ENCODE data around the gene GRK2. TPM values are rescaled to one million over a fixed set of nuclear protein-coding genes. Genes with fewer than 3 reads are reported as not detected.

The GRK2 gene
- total RNA-seq, 2 donors from 2014 or later: 27.4 to 36.3 TPM

DNA sequence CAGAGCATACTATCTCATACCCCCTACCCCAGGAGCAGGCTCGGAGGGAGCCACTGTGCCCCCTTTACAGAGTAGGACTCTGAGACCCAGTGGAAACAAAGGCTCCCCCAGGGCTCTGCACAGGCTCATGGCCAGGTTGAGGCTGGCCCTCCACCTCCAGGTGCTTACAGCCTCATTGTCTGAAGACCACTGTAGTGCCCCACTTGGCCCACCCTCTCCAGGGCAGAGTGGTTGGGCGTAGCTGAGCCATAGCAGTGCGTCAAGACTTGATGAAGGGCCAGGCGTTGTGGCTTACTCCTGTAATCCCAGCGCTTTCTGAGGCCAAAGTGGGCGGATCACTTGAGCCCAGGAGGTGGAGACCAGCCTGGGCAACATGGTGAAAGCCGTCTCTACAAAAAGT is 24.5 kb downstream of the GRK2 start:
- Histone ChIP-seq H3K36me3 (replicated peaks in 1 of 2; ENCODE audit: insufficient read depth in 1 of 2, low read depth in 2 of 2) (no peaks in the 10 kb centered on the region), H3K4me1 (peaks cover 39% of the 10 kb centered on the region)

DNA sequence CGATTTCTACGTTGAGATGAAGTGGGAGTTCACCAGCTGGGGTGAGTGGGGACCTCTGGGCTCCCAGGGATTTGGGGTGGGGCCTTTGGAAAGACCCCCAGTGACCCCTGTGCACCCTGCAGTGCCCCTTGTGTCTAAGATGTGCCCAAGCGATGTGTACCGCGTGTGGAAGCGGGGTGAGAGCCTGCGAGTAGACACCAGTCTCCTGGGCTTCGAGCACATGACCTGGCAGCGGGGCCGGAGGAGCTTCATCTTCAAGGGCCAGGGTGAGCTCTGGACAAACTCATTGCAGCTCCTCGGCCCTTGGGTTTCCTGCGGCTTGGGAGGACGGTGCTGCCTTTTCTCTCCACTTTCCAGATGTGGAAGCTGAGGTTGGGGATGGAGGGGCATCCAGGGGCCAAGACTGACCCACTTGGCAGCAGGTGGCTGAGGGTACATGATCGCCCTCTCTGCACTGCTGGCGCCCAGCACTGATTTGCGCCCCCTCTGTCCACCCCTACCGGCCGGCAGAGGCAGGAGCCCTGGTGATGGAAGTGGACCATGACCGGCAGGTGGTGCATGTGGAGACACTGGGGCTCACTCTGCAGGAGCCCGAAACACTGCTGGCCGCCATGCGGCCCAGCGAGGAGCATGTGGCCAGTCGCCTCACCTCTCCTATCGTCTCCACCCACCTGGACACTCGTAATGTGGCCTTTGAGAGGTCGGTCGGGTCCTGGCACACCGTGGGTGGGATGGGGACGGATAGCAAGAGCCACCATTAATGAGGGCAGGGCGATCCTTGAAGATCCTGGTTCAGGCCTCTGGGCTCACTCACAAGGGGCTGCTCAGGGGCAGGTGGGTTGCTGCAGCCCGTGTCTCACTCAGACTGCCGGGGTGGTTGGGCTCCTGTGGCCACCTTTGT is 25.5 kb downstream of the GRK2 start:
- no peak for ATAC-seq
- H3K9me3 ChIP-seq: no peaks in the 10 kb centered on the region
- H3K4me3 ChIP-seq: no peak overlapping the region
- WGBS, 2 donors: 89 to 90% methylated on average over 17 to 30 of the region's 33 CpGs
- intact Hi-C loops (cut with DNase I): no loop called here
- no peak overlapping the region for H3K27ac ChIP-seq
- TF ChIP-seq POLR2A (IDR thresholded peaks at IDR 0.05): no peak
- TF ChIP-seq, protein P1, sequence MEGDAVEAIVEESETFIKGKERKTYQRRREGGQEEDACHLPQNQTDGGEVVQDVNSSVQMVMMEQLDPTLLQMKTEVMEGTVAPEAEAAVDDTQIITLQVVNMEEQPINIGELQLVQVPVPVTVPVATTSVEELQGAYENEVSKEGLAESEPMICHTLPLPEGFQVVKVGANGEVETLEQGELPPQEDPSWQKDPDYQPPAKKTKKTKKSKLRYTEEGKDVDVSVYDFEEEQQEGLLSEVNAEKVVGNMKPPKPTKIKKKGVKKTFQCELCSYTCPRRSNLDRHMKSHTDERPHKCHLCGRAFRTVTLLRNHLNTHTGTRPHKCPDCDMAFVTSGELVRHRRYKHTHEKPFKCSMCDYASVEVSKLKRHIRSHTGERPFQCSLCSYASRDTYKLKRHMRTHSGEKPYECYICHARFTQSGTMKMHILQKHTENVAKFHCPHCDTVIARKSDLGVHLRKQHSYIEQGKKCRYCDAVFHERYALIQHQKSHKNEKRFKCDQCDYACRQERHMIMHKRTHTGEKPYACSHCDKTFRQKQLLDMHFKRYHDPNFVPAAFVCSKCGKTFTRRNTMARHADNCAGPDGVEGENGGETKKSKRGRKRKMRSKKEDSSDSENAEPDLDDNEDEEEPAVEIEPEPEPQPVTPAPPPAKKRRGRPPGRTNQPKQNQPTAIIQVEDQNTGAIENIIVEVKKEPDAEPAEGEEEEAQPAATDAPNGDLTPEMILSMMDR (IDR thresholded peaks at IDR 0.05): no peak
- no peaks in the 10 kb centered on the region for H3K27me3 ChIP-seq
- DNase-seq: no peak
- peaks cover 35% of the 10 kb centered on the region for H3K4me1 ChIP-seq
- no peaks in the 10 kb centered on the region for H3K36me3 ChIP-seq (replicated peaks in 1 of 2; ENCODE audit: insufficient read depth in 1 of 2, low read depth in 2 of 2)

More for the DNA sequence above, 24.5 kb downstream of the GRK2 start:
- intact Hi-C loops (cut with DNase I): no loop called here
- no peaks in the 10 kb centered on the region for H3K9me3 ChIP-seq
- no peak overlapping the region for H3K27ac ChIP-seq
- no peaks in the 10 kb centered on the region for H3K27me3 ChIP-seq
- DNase-seq (no peak), ATAC-seq (no peak)
- TF ChIP-seq POLR2A (IDR thresholded peaks at IDR 0.05): no peak
- TF ChIP-seq, protein P1 (IDR thresholded peaks at IDR 0.05): no peak
- 90 to 96% methylated on average over 4 to 7 of the region's 7 CpGs for WGBS, 2 donors
- no peak overlapping the region for H3K4me3 ChIP-seq

DNA sequence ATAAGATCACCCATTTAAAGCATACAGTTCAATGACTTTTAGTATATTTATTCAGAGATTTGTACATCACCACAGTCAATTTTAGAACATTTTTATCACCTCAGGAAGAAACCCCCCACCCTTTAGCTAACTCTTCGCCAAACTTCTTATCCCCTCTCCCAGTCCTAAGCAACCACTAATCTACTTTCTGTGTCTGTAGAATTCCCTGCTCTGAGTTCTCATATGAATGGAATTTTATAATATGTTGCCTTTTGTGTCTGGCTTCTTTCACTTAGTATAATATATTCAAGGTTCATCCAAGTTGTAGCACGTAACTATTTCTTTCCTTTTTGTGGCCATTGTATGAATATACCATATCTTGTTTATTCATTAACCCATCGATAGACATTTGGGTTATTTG is 26.4 kb downstream of the GRK2 start:
- Histone ChIP-seq H3K4me3 (no peak overlapping the region), H3K4me1 (peaks cover 26% of the 10 kb centered on the region), H3K36me3 (replicated peaks in 1 of 2; ENCODE audit: insufficient read depth in 1 of 2, low read depth in 2 of 2) (no peaks in the 10 kb centered on the region), H3K27ac (no peak overlapping the region), H3K9me3 (no peaks in the 10 kb centered on the region), H3K27me3 (no peaks in the 10 kb centered on the region)
- no peak for TF ChIP-seq POLR2A (IDR thresholded peaks at IDR 0.05)
- TF ChIP-seq, protein P1 (IDR thresholded peaks at IDR 0.05): no peak
- ATAC-seq (no peak), DNase-seq (no peak)
- 59 to 63% methylated on average over 3 of the region's 3 CpGs for WGBS, 2 donors
- intact Hi-C loops (cut with DNase I): no loop called here

DNA sequence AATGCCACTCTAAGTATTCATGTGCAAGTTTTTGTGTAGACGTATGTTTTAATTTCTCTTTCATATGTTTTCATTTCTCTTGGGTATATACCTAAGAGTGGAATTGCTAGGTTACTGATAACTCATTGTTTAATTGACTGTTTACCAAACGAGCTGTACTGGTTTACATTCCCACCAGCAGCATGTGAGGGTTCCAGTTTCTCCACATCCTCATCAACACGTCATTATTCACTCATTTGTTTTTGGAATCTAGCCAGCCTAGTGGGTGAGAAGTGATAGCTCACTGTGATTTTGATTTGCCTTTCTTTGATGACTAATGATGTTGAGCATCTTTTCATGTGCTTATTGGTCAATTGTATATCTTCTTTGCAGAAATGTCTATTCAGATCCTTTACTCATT is 26.8 kb downstream of the GRK2 start:
- intact Hi-C loops (cut with DNase I): no loop called here
- Histone ChIP-seq H3K9me3 (no peaks in the 10 kb centered on the region), H3K27me3 (no peaks in the 10 kb centered on the region), H3K27ac (no peak overlapping the region), H3K4me3 (no peak overlapping the region), H3K36me3 (replicated peaks in 1 of 2; ENCODE audit: insufficient read depth in 1 of 2, low read depth in 2 of 2) (no peaks in the 10 kb centered on the region), H3K4me1 (peaks cover 22% of the 10 kb centered on the region)
- ATAC-seq: no peak
- 40 to 41% methylated on average over 3 of the region's 3 CpGs for WGBS, 2 donors
- no peak for TF ChIP-seq POLR2A (IDR thresholded peaks at IDR 0.05)
- TF ChIP-seq, protein P1 (IDR thresholded peaks at IDR 0.05): no peak
- no peak for DNase-seq

DNA sequence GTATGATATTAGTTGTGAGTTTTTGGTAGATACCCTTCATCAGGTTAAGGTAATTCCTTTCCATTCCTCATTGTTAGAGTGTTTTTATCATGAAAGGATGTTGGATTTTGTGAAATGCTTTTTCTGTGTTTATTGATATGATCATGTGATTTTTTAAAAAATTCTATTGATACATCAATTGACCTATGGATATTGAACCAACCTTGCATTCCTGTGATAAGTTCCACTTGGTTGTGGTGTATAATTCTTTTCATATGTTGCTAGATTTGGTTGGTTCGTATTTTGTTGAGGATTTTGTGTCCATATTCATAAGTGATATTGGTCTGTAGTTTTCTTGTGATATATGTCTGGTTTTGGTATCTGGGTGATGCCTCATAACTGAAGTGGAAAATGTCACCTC is 29.6 kb downstream of the GRK2 start:
- Histone ChIP-seq H3K27me3 (no peaks in the 10 kb centered on the region), H3K4me1 (peaks cover 2% of the 10 kb centered on the region), H3K36me3 (replicated peaks in 1 of 2; ENCODE audit: insufficient read depth in 1 of 2, low read depth in 2 of 2) (peaks cover 0 to 2% of the 10 kb centered on the region in 2 donors), H3K27ac (no peak overlapping the region), H3K4me3 (no peak overlapping the region), H3K9me3 (no peaks in the 10 kb centered on the region)
- no peak for ATAC-seq
- TF ChIP-seq, protein P1 (IDR thresholded peaks at IDR 0.05): no peak
- no peak for TF ChIP-seq POLR2A (IDR thresholded peaks at IDR 0.05)
- no peak for DNase-seq
- intact Hi-C loops (cut with DNase I): no loop called here
- WGBS, 2 donors: 93 to 100% methylated on average over 1 of the region's 1 CpG

Data from body of pancreas (tissue), 4 donors.